Endothelial cell of umbilical vein (primary cell): ENCODE results near the gene ZNF195.
"Not testable (repeated sequence)": the region's sequence is repeated elsewhere in the genome, so short reads cannot be mapped to it uniquely, and the experiment has no call there.

Experiments
- EZH2 ChIP-seq: IDR thresholded peaks from 2 replicates; pipeline ENCODE4 v1.6.1; 2012; ENCODE audit warnings: borderline replicate concordance, low read depth, mild to moderate bottlenecking, moderate library complexity, low read length, inconsistent platforms; ENCODE audit not compliant: severe bottlenecking
- MAX ChIP-seq: IDR thresholded peaks from 2 replicates; pipeline ENCODE4 v1.6.1; 2011; ENCODE audit not compliant: insufficient read depth, insufficient read length
- POLR2A ChIP-seq: IDR thresholded peaks from 2 replicates; pipeline ENCODE4 v1.6.1; 2012; ENCODE audit warnings: low read depth, mild to moderate bottlenecking, control low read depth, low read length

- TF ChIP-seq MAX, POLR2A, EZH2: not testable (repeated sequence)
These were observed 45.8 kb downstream of the ZNF195 start for GRCh38 chr11:3333157-3333556.
